H1 (cell line): Measurements from ENCODE around the gene SSTR1.

ENCODE experiments used
- ATF3 ChIP-seq: IDR thresholded peaks from 2 replicates; pipeline ENCODE4 v1.6.1; 2011; ENCODE audit warnings: low read depth, mild to moderate bottlenecking, low read length; ENCODE audit not compliant: insufficient read depth
- CHD1 ChIP-seq: IDR thresholded peaks from 2 replicates; pipeline ENCODE4 v1.6.1; 2012; ENCODE audit warnings: low read depth, low read length, improper control_type of control experiment
- CREB1 ChIP-seq: IDR thresholded peaks from 2 replicates; pipeline ENCODE4 v1.6.1; 2012; ENCODE audit warnings: inconsistent platforms
- POLR2A ChIP-seq, 2 experiments: IDR thresholded peaks; 1 replicate in 1 of 2; 2 replicates in 1 of 2; pipeline ENCODE4 v1.6.1; 2011; ENCODE audit warnings: low read depth in 2 of 2, low read length in 2 of 2, mild to moderate bottlenecking in 2 of 2; ENCODE audit errors: control extremely low read depth in 1 of 2
- TF ChIP-seq, protein P1 (sequence below), 3 experiments: IDR thresholded peaks; 1 replicate in 2 of 3; 2 replicates in 1 of 3; pipeline versions ENCODE4 v1.5.1 to v1.6.1; 2011; ENCODE audit warnings: low read length in 3 of 3, mild to moderate bottlenecking in 3 of 3, inconsistent platforms in 2 of 3, low read depth in 1 of 3, moderate library complexity in 1 of 3; ENCODE audit not compliant: insufficient read depth in 1 of 3; ENCODE audit errors: control extremely low read depth in 1 of 3

- no peak for TF ChIP-seq ATF3
- TF ChIP-seq, protein P1, sequence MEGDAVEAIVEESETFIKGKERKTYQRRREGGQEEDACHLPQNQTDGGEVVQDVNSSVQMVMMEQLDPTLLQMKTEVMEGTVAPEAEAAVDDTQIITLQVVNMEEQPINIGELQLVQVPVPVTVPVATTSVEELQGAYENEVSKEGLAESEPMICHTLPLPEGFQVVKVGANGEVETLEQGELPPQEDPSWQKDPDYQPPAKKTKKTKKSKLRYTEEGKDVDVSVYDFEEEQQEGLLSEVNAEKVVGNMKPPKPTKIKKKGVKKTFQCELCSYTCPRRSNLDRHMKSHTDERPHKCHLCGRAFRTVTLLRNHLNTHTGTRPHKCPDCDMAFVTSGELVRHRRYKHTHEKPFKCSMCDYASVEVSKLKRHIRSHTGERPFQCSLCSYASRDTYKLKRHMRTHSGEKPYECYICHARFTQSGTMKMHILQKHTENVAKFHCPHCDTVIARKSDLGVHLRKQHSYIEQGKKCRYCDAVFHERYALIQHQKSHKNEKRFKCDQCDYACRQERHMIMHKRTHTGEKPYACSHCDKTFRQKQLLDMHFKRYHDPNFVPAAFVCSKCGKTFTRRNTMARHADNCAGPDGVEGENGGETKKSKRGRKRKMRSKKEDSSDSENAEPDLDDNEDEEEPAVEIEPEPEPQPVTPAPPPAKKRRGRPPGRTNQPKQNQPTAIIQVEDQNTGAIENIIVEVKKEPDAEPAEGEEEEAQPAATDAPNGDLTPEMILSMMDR (IDR thresholded peaks at IDR 0.05; ENCODE audit: control extremely low read depth in 1 of 3, insufficient read depth in 1 of 3, low read depth in 1 of 3, low read length in 3 of 3), result peak in 2 of 3 experiments; percentile 50 to 62; a peak in 3 of 4 replicates
- no peak for TF ChIP-seq CREB1
- TF ChIP-seq POLR2A (IDR thresholded peaks at IDR 0.05; ENCODE audit: control extremely low read depth in 1 of 2, low read depth in 2 of 2, low read length in 2 of 2), result no peak
- no peak for TF ChIP-seq CHD1
Observed at GRCh38 chr14:38248321-38249028, 40.8 kb downstream of the SSTR1 start.
